Measurements from ENCODE around the gene PTPRE.

The PTPRE gene

DNA sequence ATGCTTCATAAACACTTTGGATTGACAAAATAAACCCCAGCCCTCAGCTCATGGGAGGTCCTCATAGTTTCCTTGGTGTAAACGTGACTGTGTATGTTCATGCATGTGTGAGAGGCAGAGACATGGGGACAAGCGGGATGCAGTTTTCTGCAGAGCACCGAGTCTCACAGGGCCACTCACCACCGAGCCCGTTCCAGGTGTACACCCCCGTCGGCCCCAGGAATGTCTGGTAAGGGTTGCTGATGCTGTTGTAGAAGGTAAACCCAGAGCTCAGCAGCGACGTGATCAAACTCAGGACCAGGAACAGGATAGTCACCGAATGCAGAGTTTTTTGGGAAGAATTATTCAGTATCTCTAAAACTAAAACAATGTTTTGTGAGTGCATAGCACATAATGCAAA is 23.4 kb upstream of the PTPRE start:
- no peak for FAIRE-seq

DNA sequence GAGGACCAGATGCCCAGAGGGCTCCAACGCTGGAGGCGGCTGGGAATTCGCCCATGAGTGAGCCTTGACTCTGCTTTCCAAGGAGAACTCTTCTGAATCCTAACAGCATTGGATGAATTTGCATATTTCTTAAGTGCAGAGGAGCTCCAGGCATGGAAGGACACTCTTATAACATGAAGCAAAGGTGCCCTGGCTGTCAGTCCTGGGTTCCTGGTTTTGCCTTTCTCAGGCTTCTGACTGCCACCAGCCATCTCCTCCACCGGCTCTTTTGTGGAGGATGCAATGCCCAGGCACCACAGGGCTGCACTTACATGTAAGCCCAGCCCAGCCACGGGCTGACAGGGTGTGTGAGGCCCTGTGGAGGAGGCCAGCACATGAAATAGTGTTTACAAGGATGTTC is 22.4 kb upstream of the PTPRE start:
- FAIRE-seq = no peak

DNA sequence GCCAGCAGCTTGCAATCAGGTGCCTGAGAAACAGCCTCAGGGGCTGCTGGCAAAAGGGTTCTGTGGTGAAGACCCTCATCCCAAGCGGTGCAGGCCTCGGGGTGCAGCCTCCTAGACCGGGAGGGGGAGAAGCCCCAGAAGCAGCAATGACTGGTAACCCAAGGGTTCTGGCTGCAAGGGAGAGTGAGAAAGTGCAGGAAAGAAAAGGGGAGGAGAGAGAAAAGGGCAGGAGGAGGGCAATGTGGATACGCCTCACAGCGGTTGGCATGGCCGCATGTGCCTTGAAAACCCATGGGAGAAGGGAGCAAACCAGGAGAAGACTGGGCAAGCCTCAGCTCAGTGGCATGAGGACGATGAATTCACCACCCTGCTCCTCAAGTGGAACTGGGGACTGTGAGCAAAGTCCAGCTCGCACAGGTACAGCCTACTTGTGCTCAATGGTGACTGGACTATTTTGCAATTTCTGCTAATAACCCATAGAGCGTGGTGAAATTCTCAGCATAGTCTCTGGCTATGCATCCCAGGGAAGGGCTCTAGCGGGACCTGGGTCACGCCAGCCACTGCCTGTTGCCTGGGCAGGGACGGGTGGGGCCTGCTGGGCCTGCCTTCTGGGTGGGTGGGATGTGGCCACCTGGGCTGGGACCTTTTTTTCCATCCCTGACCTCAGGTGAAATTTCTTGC is 20.4 kb upstream of the PTPRE start:
- FAIRE-seq = no peak

- FAIRE-seq = no peak
Measured at GRCh38 chr10:127887541-127888415, 19.1 kb upstream of the PTPRE start.

GRCh38 chr10:127888521-127889312 is 18.2 kb upstream of the PTPRE start:
- no peak for FAIRE-seq

DNA sequence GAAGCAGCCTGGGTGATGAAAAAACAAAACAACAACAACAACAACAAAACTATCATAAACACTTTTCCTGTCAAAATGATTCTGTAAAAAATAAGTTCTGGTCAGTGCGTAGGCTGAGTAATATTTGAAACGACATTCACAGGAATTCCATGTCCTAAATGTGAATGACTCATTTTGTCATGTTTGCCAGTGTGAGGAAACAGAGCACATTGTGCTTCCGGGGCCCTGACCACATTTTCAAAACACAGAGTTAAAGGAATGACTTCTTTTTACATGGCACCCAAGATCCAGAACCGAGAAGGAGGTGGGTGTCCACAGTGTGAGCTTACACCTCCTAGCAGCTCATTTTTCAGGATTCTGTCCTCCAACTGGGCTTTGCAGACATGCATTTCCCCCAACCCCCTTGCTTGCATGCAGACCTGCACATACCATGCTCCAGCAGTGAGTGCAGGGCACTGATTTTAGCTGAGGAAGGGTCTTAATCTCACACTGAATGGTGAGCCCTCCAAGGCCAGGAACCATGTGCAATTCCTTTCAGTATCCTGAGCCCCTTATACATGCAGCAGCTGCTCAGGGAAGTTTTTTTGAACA is 17.2 kb upstream of the PTPRE start:
- no peak for FAIRE-seq

DNA sequence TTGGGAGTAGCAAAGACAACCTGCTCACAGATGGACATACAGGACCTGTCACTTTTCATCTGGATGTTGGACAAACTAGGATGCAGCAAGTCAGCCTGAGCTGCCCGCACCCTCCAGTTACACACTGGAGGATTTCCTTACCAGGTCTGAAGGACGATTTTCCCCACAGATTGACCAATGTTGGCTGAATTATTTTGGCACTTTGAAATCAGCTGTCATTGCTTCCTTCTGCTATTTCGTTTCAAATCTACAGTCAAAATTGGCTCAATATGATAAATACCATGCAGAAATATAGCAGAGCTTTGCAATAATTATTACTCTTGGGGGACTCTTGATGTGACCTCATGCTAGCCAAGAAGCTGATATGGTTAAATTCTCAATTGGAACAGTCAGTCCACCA is 16.7 kb upstream of the PTPRE start:
- FAIRE-seq = no peak

- no peak for FAIRE-seq
Measured at GRCh38 chr10:127890832-127891334, 16.0 kb upstream of the PTPRE start.

DNA sequence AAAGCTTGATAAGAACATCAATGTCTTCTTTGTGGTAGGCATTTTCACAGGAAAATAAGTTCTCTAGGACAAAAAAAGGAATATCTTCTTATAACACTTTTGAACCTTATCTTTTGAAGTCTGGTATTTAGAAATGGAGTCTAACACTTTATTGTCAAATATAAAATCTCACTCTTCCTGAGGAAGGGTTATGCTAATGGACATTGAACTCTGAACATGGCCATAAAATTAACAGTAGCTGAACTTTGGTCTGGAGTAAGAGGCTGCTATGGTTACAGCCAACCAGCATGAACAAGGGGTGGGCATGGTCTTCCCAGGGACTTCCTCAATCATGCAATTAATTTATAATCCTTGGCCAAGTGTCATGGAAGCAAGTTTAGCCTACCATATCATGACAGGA is 14.2 kb upstream of the PTPRE start, which contains the start of gene CLRN3:
Gene CLRN3 (minus strand): TSS at position 199 of the 400 bp plus-strand sequence. CDS start 157 bp downstream, at position 42.
- FAIRE-seq = no peak

DNA sequence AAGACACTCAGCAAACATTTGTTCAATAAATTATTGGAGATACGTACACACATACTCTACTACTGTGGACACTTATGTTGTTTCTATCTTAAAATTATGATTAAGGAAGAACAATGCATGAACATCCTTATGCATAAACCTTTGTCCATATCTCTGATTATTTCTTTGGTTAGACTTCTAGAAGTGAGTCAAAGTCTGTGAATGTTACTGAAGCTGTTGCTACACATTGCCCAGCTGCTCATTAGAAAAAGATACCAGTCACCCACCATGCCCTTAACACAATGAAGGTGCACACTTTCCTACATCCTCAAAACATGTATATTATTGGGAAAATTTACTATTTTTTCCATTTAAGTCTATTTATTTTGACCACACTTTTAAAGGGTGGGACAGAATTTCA is 12.8 kb upstream of the PTPRE start:
- FAIRE-seq = no peak

DNA sequence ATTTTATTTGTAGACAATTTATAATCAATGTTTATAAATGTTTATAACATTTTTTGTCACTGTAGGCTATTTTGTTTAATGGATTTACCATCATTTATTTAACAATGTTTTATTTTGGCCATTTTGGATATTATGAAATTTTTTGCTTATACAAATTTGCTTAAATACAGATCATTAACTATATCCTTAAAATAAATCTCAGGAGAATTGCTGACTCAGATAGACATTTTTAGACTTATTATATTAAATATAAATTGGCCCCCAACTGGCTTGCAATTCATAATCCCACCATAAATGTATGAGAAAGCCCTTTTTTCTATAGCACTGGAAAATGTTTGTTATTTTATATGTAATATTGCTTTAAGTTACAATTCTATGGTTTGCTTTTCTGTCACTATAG is 10.3 kb upstream of the PTPRE start:
- FAIRE-seq = no peak

DNA sequence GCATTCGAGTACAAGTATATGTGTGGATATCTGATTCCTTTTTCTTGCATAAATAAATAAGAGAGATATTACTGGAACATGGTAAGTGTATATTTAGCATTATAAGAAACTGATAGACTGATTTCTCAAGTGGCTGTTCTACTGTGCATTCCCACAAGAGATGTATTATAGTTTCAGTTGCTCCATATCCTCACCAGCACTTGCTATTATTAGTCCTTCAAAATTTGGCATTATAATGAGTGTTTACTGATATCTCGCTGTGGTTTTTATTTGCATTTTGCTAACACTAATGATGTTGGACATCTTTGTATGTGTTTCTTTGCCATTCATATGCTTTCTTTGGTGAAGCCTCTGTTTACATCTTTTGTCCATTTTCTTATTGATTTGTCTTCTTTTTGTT is 9.7 kb upstream of the PTPRE start:
- FAIRE-seq = no peak

DNA sequence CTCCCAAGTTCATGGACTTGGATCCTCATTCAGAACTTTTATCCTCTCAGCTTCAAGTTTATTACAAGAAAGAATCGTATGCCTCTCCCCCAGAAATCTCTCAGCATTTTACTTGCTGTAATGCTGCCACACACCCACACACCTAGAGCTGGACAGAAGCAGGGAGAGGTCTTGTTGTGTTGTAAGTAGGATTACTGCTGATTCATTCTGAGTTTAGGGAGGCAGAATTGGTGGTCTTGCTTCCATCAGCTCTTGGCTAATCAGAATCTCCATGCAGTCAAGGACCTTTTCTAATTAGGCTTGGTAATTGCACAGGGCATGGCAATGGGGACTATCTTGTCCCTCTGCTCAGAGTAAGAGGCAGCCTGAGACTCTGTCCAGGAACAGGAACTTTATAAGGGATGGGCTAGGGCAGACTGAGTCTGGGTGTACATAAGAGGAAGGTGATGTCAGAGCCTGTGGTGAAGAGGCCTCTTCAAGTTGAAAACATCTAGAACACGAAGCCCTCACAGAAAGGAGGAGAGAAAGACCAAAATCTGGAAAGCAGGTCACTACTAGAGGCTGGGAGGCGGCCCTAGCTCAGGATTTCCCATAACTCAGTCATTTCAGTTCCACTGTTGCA is 7.0 kb upstream of the PTPRE start:
- no peak for FAIRE-seq

GRCh38 chr10:127903789-127904188 is 3.1 kb upstream of the PTPRE start:
- no peak for FAIRE-seq

DNA sequence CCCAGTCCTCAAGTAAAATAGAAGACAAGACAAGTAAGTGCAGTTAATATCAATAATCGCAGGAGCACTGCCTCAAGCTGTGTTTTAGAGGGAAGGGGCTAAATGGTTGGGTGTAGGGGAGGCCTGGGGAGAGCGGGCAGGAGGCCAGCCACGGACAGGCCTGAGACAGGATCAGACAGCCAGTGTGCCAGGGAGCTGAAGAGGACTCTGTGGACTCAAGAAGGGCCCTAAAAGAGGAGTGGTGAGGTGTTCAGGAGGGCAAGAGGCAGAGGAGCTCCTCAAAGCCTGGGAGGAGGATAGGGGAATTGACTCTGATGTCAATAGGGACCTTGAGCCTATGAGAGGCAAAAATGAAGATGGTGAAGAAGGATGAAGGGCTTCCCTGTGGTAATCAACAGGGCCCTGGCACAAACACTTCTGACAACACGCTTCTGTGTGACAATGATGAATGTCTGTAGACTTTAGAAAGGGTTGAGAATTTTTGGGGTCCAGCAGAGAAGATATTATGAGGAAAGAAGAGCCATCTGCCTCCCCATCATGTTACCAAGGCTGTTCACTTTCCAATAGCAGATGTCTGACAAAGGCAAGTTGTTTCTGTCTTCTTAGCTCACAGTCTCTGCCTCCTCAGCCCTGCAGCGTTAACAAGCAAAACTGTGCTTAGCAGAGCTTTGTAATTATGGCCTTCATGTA is 2.4 kb upstream of the PTPRE start:
- FAIRE-seq = no peak

GRCh38 chr10:127905001-127905847 is 1.7 kb upstream of the PTPRE start:
- FAIRE-seq = no peak

- no peak for FAIRE-seq
Measured at GRCh38 chr10:127905848-127906261, 1.0 kb upstream of the PTPRE start.

DNA sequence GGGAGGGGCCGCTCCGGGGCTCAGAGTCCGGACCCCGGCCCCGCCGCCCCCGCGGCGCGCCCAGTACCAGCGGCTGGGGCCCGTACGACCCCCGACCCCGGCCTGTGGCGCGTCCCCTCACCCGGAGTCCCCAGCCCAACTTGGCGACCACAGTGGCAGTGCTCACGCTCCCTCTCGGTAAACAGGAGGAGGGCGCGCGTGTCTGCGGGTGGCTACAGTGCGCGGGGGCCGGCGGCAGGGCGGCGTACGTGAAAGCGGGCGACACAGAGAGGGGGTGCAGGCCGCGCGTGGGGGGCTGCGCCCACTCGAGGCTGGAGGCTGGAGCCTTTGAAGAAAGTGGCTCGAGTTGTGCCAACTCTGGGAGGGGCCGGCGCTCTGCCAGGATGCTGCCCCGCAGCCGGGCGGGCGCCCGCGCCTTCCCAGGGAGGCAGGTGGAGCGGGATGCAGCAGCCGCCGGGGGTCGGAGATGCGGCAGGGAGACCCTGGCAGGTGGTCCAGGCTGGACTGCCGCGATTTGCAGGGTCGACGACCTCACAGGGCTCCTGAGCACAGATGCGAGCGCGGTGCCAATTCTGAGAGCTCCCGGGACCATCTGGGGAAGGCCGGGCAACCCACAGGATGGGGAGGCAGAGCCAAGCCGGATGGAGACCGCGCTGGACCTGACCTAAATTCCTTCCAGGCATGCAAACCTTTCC is 655 bp downstream of the PTPRE start:
- no peak for FAIRE-seq

GRCh38 chr10:127908106-127908958 is 1.4 kb downstream of the PTPRE start:
- no peak for FAIRE-seq
